GM21528 (cell line): Measurements from ENCODE around the gene SORCS1.

Experiments
- ATAC-seq: cut with Tn5 transposase; IDR thresholded peaks from one replicate; pipeline ENCODE4 v1.9.1; 2021; ENCODE audit warnings: mild to moderate bottlenecking, moderate library complexity; ENCODE audit not compliant: unreplicated experiment, low FRiP score

The SORCS1 gene

GRCh38 chr10:106836933-106837663, 327.4 kb downstream of the SORCS1 start:
- peak; percentile 96 for ATAC-seq

- ATAC-seq = no peak
Measured at GRCh38 chr10:106832846-106833245, 331.7 kb downstream of the SORCS1 start.

DNA sequence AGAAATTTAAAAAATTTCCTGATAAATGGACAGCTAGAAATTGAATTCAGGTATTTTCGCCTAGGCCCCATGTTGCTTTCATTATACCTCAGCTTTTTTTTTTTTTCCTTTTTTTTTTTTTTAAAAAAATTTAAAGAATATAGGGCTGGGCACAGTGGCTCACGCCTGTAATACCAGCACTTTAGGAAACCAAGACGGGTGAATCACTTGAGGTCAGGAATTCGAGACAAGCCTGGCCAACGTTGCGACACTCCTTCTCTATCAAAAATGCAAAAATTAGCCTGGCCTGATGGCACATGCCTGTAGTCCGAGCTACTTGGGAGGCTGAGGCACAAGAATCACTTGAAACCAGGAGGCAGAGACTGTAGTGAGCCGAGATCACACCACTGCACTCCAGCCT, 334.0 kb downstream of the SORCS1 start:
- no peak for ATAC-seq

GRCh38 chr10:106830006-106830405, 334.5 kb downstream of the SORCS1 start:
- no peak for ATAC-seq

DNA sequence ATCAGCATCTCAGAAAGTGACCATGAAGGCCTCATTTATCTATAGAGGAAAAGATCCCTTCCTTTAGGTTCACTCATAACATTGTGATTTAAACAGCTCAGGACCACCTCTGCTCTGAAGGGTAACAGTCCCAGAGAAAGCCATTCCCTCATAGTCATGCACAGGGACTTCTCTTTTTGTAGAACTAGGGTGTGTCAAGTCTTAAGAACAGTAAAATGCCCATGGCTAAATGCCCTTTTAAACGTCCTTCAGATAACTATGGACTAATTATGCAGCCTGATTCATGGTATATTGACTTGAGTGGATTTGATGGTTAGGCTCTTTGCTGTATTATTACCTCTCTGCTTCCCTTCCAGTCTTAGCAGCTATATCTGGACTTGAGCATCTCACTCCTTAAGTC, 337.8 kb downstream of the SORCS1 start:
- no peak for ATAC-seq

DNA sequence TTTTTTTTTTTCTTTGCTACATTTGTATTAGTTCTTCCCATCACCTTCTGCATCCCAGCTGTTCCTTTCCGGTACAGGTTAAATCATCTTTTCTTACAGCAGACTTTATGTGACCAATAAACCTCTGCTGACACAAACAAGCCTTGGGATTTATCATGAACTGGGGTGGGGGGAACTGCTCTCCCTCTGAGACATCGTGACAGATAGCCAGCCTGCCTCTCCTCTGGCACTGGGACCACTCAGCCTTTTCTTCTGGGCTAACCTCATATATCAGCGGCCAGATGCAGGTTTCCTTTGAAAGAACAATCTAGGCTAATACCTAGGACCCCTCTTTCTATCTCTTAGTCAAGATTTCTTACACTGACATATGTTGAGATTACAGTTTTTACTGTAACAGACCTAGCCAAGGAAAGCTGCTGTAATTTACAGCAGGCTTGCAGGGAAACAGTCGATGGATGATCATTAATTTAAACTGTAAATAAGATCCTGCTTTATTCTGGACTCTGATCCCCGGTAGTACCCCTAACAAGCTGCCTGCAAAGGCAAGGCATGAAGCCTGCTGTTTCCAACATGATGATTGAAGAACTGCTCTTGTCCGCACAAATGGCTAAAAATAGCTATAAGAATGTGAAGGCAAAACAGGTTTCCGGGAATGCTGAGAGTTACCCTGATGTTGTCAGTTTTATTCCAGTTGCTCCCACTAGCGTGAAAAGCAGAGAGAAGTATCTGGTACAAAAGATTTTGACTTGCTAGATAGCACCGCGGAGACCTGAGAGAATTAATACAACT, 338.7 kb downstream of the SORCS1 start:
- no peak for ATAC-seq

DNA sequence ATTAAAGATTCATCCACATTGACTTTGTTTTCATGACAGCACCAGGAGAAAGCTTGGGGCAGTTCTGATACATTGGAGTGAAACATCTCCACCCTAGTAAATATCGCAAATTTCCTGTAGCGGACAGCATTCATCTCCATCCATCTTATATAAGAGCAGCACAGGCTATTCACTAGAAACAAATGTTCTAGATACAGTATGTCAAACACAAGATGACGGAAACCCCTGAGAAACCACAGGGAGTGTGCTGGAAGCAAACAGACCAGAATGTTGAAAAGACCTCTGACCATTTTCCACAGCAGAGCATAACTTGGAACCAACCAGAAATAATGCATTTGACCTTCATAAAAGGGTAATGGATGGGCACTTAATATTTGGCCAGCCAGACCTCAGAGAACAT, 343.9 kb downstream of the SORCS1 start:
- no peak for ATAC-seq

DNA sequence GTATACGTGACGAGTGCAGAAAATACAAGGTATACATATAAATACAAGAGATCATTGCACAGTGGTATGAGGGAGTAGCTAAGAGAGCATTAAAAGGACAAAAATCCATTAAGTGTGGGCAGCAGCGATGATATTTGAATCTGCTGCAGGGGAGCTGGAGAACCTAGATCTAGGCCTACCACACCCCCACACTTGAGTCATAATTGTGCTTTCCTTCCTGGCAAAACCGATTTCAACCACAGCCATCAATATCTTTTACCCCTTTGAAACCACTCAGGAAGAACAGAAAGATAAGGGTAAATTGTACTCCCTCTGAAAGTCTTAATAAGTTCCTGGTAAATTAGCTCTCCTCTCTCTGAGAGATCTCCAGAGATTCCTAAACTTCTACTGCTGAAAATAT, 345.0 kb downstream of the SORCS1 start:
- no peak for ATAC-seq

DNA sequence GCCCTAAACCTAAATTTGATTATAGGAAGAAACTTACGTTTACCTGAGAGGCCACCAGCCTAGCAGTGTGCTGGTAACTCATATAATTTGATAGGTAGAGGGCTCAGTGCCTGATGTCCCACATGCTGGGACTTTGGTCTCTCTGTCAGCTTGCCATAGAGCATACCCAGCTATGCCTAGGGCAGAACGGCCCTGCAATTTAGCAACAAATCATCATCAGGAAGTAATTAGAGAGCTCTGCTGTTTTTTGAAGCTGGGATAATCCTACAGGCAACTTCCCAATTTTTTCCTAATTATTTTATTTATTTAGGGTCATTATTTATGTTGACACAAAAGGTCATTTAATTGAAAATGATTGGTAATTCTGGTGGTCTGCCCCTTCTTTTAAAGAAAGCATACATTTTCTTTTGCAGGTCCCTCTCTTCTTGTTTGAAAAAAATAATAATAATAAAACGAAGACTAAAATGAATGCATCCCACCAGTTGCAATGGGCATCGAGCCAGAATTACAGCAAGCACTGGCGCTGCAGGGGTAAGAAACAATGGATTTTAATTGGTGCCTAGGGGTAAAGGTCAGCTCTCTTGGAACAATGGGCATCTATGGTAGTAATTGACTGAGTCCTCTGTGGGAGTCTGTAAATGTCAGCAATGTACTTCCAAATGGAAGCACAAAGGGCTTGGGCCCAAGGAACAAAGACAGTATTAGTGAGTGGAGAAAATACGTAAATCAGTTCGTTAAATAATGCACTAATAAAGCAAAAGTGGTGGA, 348.0 kb downstream of the SORCS1 start:
- ATAC-seq = no peak

GRCh38 chr10:106815427-106816043, 349.0 kb downstream of the SORCS1 start:
- no peak for ATAC-seq

GRCh38 chr10:106804992-106805582, 359.4 kb downstream of the SORCS1 start:
- no peak for ATAC-seq

DNA sequence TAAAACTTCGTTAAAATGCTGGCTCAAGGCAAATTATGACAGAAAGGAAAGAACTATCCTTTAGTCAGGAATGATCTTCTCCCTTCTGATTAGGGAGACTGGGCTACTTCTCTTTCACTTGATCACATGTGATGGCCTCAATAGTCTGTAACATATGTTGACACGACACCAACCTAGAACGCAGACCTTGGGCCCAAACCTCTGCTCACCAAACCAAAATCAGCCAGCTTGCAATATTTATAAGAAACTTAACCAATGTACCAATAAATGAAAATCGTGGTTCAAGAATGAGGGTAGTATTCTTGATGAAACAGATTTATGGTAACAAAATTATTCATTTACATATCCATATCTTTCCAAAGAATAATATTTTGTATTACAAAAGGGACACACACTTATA, 361.6 kb downstream of the SORCS1 start:
- ATAC-seq = no peak

DNA sequence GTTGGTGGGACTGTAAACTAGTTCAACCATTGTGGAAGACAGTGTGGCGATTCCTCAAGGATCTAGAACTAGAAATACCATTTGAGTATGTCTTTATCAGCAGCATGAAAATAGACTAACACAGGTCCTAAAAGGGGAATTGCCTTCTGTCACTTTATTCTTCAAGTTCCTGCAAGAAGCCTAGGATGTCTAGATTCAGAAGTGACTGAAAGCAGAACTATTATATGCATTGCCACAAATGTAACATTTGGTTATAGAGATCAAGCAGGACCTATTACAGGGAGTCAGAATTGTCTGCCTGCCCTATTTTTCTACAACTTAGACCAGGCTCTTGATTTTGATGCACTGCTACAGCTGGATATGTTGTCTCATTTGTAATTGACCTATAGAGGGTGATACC, 364.7 kb downstream of the SORCS1 start:
- ATAC-seq = no peak

GRCh38 chr10:106795619-106796018, 368.9 kb downstream of the SORCS1 start:
- peak; percentile 98 for ATAC-seq

- no peak for ATAC-seq
Measured at GRCh38 chr10:106793617-106794016, 370.9 kb downstream of the SORCS1 start.

- no peak for ATAC-seq
Measured at GRCh38 chr10:106789623-106790022, 374.9 kb downstream of the SORCS1 start.

- no peak for ATAC-seq
Measured at GRCh38 chr10:106788982-106789381, 375.5 kb downstream of the SORCS1 start.

- ATAC-seq = no peak
Measured at GRCh38 chr10:106785528-106785927, 379.0 kb downstream of the SORCS1 start.

- ATAC-seq = no peak
Measured at GRCh38 chr10:106780632-106781031, 383.9 kb downstream of the SORCS1 start.

DNA sequence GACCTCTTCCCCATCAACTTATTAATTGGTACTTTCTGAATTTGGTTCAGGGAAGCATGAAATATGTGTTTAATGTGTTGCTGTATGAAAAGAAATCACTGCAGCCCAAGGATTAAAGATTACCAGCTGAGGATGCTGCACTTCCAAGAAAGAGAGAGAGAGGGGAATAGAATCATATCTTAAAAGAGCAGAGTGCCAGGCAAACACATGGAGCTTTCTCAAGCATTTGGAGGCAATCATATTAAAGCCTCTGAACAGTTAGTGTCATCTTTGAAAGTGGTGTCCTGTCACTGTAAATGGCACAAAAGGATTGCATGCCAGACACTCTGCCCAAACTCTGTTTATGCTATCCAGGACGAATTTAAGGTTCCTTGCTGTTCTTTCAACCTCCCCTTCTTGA, 386.7 kb downstream of the SORCS1 start:
- no peak for ATAC-seq
